ENCODE results near the gene CHMP3.

- TF ChIP-seq POLR2A (IDR thresholded peaks at IDR 0.05) (no peak), CTCF (IDR thresholded peaks at IDR 0.05 in 4 of 5, conservative IDR thresholded peaks at IDR 0.05 in 1 of 5) (no peak)
These were observed 43.1 kb downstream of the CHMP3 start for GRCh38 chr2:86520153-86520552.

All from gastrocnemius medialis (tissue), 4 donors.